NCI-H187 (cell line): ENCODE measurements around the gene SERINC5.
"Not testable (repeated sequence)": the region's sequence is repeated elsewhere in the genome, so short reads cannot be mapped to it uniquely, and the experiment has no call there.

Source experiments
- DNase-seq, 2 experiments: peaks; one replicate each; lab custom pipeline; 2025; lab: John Stamatoyannopoulos, UW

The SERINC5 gene

GRCh38 chr5:80195837-80196400, 59.9 kb downstream of the SERINC5 start:
- DNase-seq, result no peak

DNA sequence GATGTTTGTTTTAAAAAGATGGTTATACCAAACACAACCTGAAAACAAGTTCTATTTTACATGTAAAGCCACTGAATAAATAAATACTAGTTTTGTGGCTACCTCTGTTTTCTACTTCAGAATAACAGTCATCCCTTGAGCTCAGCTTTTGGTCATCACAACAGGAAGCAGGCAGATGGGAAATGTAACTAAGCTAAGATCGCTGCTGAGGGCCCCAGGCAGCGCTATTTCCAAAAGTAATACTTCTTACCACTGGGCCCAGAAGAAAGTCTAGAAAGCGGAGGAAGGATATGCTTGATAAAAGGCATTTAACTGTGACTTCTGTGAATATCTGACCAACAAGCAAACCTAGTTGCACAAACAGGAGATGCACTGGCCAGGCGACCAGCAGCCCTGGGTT, 61.4 kb downstream of the SERINC5 start:
- no peak for DNase-seq

- DNase-seq, result no peak
Observed at GRCh38 chr5:80193401-80193800, 62.4 kb downstream of the SERINC5 start.

- DNase-seq, result no peak
Observed at GRCh38 chr5:80192507-80193241, 63.2 kb downstream of the SERINC5 start.

- no peak for DNase-seq
Observed at GRCh38 chr5:80191991-80192398, 63.9 kb downstream of the SERINC5 start.

- DNase-seq, result no peak
Observed at GRCh38 chr5:80191397-80191796, 64.5 kb downstream of the SERINC5 start.

DNA sequence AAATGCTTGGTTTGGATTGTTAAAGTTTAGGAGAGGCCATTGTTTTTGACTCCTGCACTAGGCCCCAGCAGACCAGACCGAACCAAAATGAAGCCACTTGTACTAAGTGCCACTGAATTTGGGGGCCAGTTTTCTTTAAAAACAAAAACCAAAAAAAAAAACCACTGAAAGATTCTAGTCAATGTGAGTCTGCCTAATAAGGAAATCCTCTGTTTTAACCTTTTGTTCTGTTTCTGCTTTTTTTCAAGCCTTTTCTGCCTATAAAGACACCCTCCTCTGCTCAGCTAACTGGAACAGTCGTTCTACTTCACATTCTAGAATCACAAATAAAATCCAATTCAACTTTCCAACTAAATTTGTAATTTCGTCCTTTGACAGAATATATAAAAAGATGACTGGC, 64.9 kb downstream of the SERINC5 start:
- DNase-seq, result no peak

GRCh38 chr5:80189701-80190100, 66.1 kb downstream of the SERINC5 start:
- no peak for DNase-seq

- DNase-seq, result no peak
Observed at GRCh38 chr5:80189201-80189600, 66.6 kb downstream of the SERINC5 start.

- DNase-seq, result no peak
Observed at GRCh38 chr5:80187421-80188090, 68.3 kb downstream of the SERINC5 start.

GRCh38 chr5:80185535-80185934, 70.3 kb downstream of the SERINC5 start:
- not testable (repeated sequence) for DNase-seq

DNA sequence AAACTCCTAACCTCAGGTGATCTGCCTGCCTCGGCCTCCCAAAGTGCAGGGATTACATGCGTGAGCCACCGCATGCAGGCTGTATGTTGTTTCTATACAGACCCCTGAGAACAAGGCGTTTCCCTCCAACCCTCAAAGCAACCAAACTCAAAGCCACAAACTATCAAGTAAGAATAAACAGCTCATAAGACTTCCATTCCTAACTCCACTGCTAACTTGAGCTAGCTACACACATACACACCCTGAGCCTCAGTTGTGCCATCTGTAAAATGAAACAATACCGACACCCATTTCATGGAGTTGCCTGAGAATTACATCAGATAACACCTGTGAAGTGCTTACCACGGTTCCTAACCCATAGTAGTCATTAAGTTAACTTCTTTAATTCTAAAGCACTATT, 70.8 kb downstream of the SERINC5 start:
- no peak for DNase-seq

- no peak for DNase-seq
Observed at GRCh38 chr5:80184235-80185023, 71.4 kb downstream of the SERINC5 start.

DNA sequence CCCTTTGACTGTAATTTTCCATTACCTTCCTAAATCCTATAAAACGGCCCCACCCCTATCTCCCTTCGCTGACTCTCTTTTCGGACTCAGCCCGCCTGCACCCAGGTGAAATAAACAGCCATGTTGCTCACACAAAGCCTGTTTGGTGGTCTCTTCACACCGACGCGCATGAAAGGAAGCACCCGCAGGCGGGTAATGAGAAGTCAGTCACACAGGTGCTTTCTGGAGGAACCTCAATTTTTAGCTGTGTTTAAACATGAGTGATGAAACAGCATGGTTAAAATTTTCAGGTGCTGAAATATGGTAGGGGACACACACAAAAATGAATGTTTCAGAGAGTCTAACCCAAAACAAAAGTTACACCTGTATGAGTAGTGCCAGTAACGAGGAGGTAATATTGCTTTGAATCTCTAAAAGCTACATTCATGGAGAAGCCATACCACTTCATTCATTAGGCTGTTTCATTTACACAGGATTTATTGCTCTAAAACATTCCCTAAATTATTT, 72.1 kb downstream of the SERINC5 start:
- DNase-seq, result not testable (repeated sequence)

- DNase-seq, result no peak
Observed at GRCh38 chr5:80182809-80183580, 72.9 kb downstream of the SERINC5 start.

GRCh38 chr5:80181618-80182211, 74.1 kb downstream of the SERINC5 start:
- no peak for DNase-seq

DNA sequence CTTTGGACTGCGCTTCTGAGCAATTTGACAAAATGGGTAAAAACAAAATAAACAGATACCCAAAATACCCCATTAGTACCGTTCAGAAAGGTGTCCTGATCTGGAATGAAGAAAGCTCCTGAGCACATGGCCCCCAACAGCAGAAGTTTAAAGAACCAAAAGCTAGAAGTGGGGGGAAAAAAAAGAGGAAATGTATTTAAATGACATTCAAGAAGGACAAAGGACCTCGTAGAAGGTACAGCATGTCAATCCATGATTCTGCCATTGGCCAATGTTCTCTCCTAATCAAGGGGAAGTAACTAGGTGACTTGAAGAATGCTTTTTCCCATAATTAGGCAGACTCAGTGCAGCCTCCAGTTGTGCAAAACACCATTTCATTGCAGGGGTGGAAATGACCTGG, 78.6 kb downstream of the SERINC5 start:
- DNase-seq, result no peak

- no peak for DNase-seq
Observed at GRCh38 chr5:80175337-80175736, 80.5 kb downstream of the SERINC5 start.

GRCh38 chr5:80174790-80175189, 81.1 kb downstream of the SERINC5 start:
- DNase-seq, result no peak

- DNase-seq, result no peak
Observed at GRCh38 chr5:80172067-80172695, 83.7 kb downstream of the SERINC5 start.

- no peak for DNase-seq
Observed at GRCh38 chr5:80170117-80170535, 85.7 kb downstream of the SERINC5 start.
